ENCODE results near the gene C6orf62.
"Not testable (repeated sequence)": the region's sequence is repeated elsewhere in the genome, so short reads cannot be mapped to it uniquely, and the experiment has no call there.

DNA sequence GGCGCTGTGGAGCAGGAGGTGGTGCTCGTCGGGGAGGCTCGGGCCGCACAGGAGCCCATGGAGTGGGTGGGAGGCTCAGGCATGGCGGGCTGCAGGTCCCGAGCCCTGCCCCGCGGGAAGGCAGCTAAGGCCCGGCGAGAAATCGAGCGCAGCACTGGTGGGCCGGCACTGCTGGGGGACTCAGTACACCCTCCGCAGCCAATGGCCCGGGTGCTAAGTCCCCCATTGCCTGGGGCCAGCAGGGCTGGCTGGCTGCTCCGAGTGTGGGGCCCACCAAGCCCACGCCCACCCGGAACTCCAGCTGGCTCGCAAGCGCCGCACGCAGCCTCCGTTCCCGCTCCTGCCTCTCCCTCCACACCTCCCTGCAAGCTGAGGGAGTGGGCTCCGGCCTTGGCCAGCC is 47.0 kb upstream of the C6orf62 start:
- not testable (repeated sequence) for TF ChIP-seq POLR2A, CTCF (IDR thresholded peaks at IDR 0.05)

Measured in testis (tissue), 2 donors.